HUES64 (cell line): ENCODE measurements around the gene LUM. TPM values are rescaled to one million over a fixed set of nuclear protein-coding genes. Genes with fewer than 3 reads are reported as not detected.

Source experiments
- H3K27ac ChIP-seq: 2 replicates; pipeline ENCODE4 v1.7.0; 2013; ENCODE audit warnings: low read depth, low read length, inconsistent platforms
- H3K27me3 ChIP-seq: 2 replicates; pipeline ENCODE4 v1.6.1; 2013; ENCODE audit warnings: mild to moderate bottlenecking, low read length; ENCODE audit not compliant: insufficient read depth
- H3K36me3 ChIP-seq: 2 replicates; pipeline ENCODE4 v1.6.1; 2013; ENCODE audit warnings: mild to moderate bottlenecking, low read length; ENCODE audit not compliant: insufficient read depth
- H3K4me1 ChIP-seq: 2 replicates; pipeline ENCODE4 v1.6.1; 2013; ENCODE audit warnings: mild to moderate bottlenecking, low read length, moderate library complexity; ENCODE audit not compliant: insufficient read depth
- H3K4me3 ChIP-seq: 2 replicates; pipeline ENCODE4 v1.5.1; 2013; ENCODE audit warnings: mild to moderate bottlenecking, low read length, moderate library complexity
- H3K9ac ChIP-seq: 2 replicates; pipeline ENCODE4 v1.6.1; 2013; ENCODE audit warnings: mild to moderate bottlenecking, low read depth, low read length
- H3K9me3 ChIP-seq: 2 replicates; pipeline ENCODE4 v1.6.1; 2013; ENCODE audit warnings: low read depth, low read length; ENCODE audit not compliant: insufficient read depth
- WGBS: fragments of 150-250, 120-280 bp; methylation state at CpG from one replicate; pipeline ENCODE4 v1.1.7; 2013; ENCODE audit warnings: missing lambda C conversion rate; 5-methylcytosine and 5-hydroxymethylcytosine counted together
- polyA plus RNA-seq, 2 experiments: library from polyadenylated mRNA; stranded (reverse); fragments of 50-300 nt; gene quantifications; one replicate each; pipeline ENCODE4 v1.2.3, GENCODE V29; 2013

The LUM gene, protein sequence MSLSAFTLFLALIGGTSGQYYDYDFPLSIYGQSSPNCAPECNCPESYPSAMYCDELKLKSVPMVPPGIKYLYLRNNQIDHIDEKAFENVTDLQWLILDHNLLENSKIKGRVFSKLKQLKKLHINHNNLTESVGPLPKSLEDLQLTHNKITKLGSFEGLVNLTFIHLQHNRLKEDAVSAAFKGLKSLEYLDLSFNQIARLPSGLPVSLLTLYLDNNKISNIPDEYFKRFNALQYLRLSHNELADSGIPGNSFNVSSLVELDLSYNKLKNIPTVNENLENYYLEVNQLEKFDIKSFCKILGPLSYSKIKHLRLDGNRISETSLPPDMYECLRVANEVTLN
- polyA plus RNA-seq (2013, experiment 1 of 2) = 11.3 TPM
- polyA plus RNA-seq (2013, experiment 2 of 2) = 16.6 TPM

DNA sequence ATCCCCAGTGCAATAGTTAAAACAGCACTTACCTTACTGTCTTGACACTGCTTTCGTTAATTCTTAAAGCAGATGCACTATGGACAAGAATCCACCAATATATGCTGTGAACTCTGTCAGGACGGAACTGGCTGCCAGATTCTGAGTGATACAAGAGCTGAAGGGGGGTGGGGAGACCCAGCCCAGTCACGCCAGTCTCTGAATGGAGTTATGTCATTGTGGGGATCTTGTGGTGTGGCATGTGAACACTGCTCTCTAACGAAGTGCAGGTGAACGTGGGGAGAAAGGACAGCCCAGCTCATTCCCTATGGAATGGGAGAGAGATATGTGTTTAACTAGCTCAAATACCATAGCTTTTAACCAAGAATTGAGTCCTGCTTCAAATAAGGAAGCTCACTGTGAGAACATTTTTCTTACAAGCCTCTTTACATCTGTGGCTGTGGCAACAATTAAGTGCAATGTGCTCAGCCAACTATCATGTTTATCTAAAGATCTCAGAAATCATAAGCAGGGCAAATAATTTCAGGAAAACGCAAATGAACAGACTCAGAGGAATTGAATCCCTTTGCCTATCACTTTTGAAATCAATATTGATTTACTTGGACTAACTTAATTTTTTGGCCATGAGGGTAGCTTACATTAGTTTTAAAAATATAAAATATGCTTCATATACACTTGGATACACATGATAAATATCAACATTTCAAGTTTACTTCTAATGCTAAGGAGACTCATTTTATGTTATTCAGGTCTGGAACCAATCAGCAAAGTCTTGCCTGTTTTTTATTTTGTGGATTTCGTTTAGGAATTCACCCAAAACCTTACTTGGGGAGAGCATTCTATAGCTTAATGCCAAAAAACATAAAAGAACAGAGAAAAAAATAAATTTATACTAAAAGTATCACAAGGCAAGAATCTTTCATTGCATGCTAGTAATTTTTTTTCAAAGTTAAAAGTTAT lies at the start of gene LUM:
TSS of gene LUM (minus strand) at position 129 of the 960 bp plus-strand sequence. CDS start 2,515 bp downstream, outside the sequence.
- 81% methylated on average over 7 of the region's 7 CpGs for WGBS
- Histone ChIP-seq H3K4me1 (no peaks in the 10 kb centered on the region), H3K27ac (no peak within 1 kb of the TSS), H3K9ac (no peak within 1 kb of the TSS), H3K36me3 (no peaks in the 10 kb centered on the region), H3K4me3 (no peak within 1 kb of the TSS; the same call in 1 of the 2 replicates), H3K9me3 (no peaks in the 10 kb centered on the region), H3K27me3 (no peaks in the 10 kb centered on the region)

DNA sequence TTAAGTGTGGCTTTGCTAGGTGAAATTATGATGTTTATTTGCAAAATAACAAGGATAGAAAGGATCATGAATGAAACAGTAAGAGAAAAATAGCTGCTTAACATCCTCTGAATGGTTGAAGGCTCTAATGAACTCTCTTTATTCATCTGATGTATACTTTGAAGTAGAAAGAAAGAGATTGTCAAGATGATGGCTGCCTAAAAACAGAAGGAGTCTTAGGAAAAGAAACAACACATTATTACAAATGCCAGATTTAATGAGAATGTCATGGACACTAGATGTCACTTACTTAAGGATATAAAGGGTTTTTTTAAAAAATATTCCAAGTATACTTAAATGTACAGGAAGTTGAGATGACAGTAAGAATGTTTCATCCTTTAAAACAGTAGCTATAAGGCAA lies 49.7 kb upstream of the LUM start:
- Histone ChIP-seq H3K9ac (no peak overlapping the region), H3K4me1 (no peaks in the 10 kb centered on the region), H3K27ac (no peak overlapping the region), H3K27me3 (no peaks in the 10 kb centered on the region), H3K9me3 (no peaks in the 10 kb centered on the region), H3K4me3 (no peak overlapping the region), H3K36me3 (no peaks in the 10 kb centered on the region)

DNA sequence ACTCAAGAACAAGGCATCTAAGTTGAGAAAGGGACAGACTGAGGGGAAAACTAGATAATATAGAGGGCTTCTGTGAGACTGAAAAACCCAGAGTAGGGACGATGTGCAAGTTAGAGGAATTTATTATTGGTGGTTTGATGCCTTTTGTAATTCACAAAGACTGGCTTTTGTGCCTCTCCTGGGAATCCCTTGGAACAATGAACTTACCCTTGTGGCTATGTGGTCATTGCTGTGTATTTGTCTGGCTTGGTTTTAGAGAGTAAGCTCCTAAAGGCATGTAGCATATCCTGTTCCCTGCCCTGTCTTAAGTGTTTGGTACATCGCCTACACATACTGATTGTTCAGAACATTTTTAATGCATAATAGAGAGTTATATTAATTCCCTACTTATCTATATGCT lies 44.7 kb upstream of the LUM start:
- H3K27ac ChIP-seq = no peak overlapping the region
- H3K4me3 ChIP-seq = no peak overlapping the region
- WGBS = 48% methylated on average over 1 of the region's 2 CpGs
- no peaks in the 10 kb centered on the region for H3K27me3 ChIP-seq
- H3K36me3 ChIP-seq = no peaks in the 10 kb centered on the region
- no peaks in the 10 kb centered on the region for H3K9me3 ChIP-seq
- no peaks in the 10 kb centered on the region for H3K4me1 ChIP-seq
- H3K9ac ChIP-seq = no peak overlapping the region

DNA sequence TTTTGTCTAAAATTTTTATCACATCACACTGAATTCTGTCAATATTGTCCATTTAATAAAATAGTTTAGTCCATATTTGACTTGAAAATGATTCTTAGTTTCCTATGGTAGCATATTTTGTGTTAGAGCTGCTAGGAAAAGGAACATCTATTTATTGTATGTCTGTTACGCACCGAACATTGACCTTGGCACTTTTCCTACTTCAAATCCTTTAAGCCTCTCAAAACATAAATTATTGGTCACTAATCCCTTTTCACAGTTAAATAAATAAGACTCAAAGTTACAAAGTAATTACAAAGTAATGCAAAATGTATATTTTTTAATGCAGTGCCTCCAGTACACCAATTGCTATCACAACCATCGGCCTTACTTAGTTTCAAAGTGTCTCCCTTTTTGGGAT lies 42.8 kb upstream of the LUM start:
- Histone ChIP-seq H3K27me3 (no peaks in the 10 kb centered on the region), H3K36me3 (no peaks in the 10 kb centered on the region), H3K4me3 (no peak overlapping the region), H3K27ac (no peak overlapping the region), H3K9me3 (0 out of 2 replicates have a peak, but pooled peaks cover 3% of the 10 kb centered on the region), H3K4me1 (no peaks in the 10 kb centered on the region), H3K9ac (no peak overlapping the region)
- WGBS = 100% methylated on average over 2 of the region's 3 CpGs

DNA sequence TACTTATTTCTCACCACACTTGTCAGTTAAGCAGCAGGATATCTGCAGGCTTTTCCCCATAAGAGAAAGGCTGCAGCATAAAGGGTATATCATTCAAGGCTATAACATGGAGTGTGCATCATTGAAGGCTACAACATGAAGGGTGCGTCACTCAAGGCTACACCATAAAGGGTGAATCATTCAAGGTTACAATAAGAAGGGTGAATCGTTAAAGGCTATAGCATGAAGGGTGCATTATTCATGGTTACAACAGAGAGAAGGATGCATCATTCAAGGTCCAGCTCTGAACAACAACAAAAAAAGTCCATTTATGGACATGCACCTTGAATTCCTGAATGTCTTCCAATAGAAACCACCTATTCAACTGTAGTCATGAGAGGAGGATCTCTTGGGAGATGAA lies 32.8 kb upstream of the LUM start:
- no peak overlapping the region for H3K4me3 ChIP-seq
- 96% methylated on average over 2 of the region's 2 CpGs for WGBS
- H3K4me1 ChIP-seq = no peaks in the 10 kb centered on the region

DNA sequence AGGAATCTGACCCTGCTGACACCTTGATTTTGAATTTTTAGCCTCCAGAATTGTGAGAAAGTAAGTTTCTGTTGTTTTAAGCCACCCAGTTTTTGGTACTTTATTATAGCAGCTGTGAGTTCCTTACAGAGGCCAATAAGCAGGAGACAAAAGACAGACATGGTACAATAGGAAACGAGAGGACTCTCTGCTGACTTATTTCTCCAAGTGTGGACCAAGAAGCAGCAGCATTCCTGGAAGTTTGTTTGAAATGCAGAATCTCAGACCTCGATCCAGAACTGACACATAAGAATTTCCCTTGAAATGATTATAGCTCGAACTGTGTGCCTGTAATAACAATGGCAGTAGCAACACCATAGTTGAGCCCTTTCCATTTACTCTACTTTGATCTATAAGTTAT lies 31.9 kb upstream of the LUM start:
- no peak overlapping the region for H3K4me3 ChIP-seq
- H3K36me3 ChIP-seq = no peaks in the 10 kb centered on the region
- no peaks in the 10 kb centered on the region for H3K9me3 ChIP-seq
- no peak overlapping the region for H3K9ac ChIP-seq
- H3K27ac ChIP-seq = no peak overlapping the region
- 92% methylated on average over 3 of the region's 3 CpGs for WGBS
- no peaks in the 10 kb centered on the region for H3K4me1 ChIP-seq
- H3K27me3 ChIP-seq = no peaks in the 10 kb centered on the region

More for the DNA sequence above, 32.8 kb upstream of the LUM start:
- Histone ChIP-seq H3K9me3 (no peaks in the 10 kb centered on the region), H3K27me3 (no peaks in the 10 kb centered on the region), H3K36me3 (no peaks in the 10 kb centered on the region), H3K27ac (no peak overlapping the region), H3K9ac (no peak overlapping the region)

DNA sequence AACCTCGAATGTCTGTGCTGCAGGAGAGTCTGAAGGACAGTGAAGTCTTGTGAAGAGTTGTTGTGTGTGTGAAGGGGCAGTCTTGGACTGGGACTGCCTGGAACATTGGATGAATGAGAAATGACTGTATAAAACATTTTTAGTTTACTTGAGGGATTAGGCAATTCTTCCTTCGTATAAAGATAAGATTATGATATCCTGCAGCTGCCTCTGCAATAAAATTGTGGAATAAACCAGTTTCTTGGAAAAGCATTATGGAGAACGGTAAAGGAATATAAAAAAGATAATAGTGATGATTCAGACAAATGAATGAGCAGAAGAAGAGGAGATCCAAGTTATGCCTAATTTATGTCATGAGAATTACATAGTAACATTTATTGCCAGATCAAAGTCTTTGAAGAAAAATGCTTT lies 30.9 kb upstream of the LUM start:
- Histone ChIP-seq H3K9me3 (no peaks in the 10 kb centered on the region), H3K36me3 (no peaks in the 10 kb centered on the region), H3K27me3 (no peaks in the 10 kb centered on the region), H3K4me3 (no peak overlapping the region), H3K27ac (no peak overlapping the region), H3K9ac (no peak overlapping the region), H3K4me1 (no peaks in the 10 kb centered on the region)
- WGBS = 97% methylated on average over 3 of the region's 3 CpGs

DNA sequence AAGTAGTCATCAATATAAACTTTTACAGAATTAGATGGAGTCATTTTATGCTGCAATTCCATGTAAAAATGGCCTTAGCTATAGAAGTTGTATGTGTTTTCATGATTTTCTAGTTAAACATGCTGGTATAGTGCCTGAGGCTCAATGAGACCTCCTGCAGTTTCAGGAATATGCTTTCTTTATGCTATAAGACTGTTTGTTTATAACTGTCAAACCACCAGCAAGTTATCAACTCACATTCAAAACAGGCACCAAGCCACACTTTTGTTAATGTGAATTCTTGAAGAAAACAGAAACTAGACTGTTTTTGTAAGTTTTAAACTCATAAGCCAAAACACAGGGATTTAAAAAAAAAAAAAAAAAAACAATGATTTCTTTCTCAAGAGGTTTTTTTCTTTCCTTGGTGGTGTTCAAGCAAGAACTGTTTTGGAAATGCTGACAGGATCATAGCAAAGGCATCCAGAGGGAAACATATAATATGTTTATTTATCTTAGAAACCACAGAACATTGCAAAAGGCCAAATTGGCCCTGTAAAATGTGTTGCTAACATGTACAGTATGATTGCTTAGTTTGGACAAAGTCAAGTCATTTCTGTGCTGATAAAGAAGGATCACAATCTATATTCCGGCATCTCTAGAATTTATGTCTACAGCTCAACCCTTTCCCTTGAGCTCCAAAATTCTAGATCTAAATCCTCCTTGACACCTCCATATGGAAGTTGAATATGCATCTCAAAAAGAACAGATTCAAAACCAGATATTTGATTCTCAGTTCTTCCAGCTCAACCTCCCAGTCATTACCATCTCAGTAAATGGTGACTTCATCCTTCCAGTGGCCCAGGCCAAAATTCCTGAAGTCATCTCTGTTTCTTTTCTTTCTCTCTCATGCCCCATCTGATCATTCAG lies 29.0 kb upstream of the LUM start:
- no peak overlapping the region for H3K27ac ChIP-seq
- H3K9me3 ChIP-seq = no peaks in the 10 kb centered on the region

DNA sequence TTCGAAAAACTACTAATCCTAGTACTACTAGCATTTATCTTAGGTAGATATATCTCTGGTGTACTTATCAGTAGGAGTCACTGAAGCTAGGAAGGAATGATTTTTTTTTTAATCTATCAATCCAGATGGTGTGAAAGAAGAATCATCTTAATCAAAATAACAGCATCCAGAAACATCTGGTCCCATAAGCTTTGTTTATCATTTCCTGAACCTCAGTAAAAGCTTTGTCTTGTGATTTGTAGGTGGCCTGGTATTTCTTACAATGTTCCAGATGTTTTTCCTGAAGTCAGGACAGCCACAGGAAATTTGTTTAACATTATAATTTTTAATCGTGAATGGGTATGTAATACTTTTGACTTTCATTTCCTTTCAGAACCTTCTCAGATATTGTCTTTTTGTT lies 28.0 kb upstream of the LUM start:
- Histone ChIP-seq H3K27me3 (no peaks in the 10 kb centered on the region), H3K27ac (no peak overlapping the region), H3K36me3 (no peaks in the 10 kb centered on the region), H3K4me1 (no peaks in the 10 kb centered on the region), H3K9me3 (no peaks in the 10 kb centered on the region), H3K4me3 (no peak overlapping the region), H3K9ac (no peak overlapping the region)
- no CpG with 5 or more reads among the region's 2 CpGs for WGBS

More for the DNA sequence above, 29.0 kb upstream of the LUM start:
- H3K9ac ChIP-seq = no peak overlapping the region
- whole genome bisulfite sequencing = 88% methylated on average over 1 of the region's 1 CpG
- H3K27me3 ChIP-seq = no peaks in the 10 kb centered on the region
- no peak overlapping the region for H3K4me3 ChIP-seq
- H3K4me1 ChIP-seq = no peaks in the 10 kb centered on the region
- H3K36me3 ChIP-seq = no peaks in the 10 kb centered on the region

DNA sequence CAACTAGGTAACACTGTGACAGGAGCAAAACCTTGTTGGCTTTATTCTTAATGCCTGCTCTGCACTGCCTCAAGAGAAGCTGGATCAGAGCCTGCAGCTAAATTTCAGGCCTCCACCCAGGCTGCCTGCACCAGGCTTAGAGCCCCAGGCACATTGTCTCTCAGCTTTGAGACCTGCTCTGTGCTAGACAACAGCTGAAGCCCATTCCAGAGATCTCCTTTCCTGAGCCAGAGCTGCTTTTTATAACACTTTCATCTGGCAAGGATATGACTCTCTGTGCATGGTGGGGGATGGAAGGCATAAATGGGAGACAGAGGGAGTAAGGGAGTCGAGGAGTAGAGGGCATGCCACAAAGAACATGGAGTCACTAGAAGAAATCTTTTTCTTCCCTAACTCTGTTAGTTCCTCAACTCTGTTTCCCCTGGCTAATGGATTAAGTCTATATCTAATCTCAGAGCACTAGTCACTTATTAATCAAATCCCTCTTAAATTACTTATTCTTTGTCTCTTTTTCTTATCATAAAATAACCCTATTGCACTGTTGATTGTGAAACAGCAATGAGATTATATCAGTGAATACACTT lies 27.1 kb upstream of the LUM start:
- no peaks in the 10 kb centered on the region for H3K9me3 ChIP-seq
- H3K9ac ChIP-seq = no peak overlapping the region
- no peak overlapping the region for H3K27ac ChIP-seq
- 90% methylated on average over 1 of the region's 1 CpG for WGBS
- H3K27me3 ChIP-seq = no peaks in the 10 kb centered on the region
- H3K36me3 ChIP-seq = no peaks in the 10 kb centered on the region
- no peaks in the 10 kb centered on the region for H3K4me1 ChIP-seq
- H3K4me3 ChIP-seq = no peak overlapping the region
